Neural cell (in vitro differentiated cells): ENCODE data around the gene SCN4B. TPM values are rescaled to one million over a fixed set of nuclear protein-coding genes. Genes with fewer than 3 reads are reported as not detected.

Experiments
- H2AFZ ChIP-seq: fragments of 200-600, 300-800 bp; sonication (generic), shearing (Covaris generic); 2 replicates; pipeline ENCODE4 v1.6.0; 2014; ENCODE audit warnings: low read depth, mild to moderate bottlenecking, antibody characterized with exemption, low read length, moderate library complexity
- H3F3A ChIP-seq: fragments of 200-600 bp; shearing (Covaris generic); 2 replicates; pipeline ENCODE4 v1.6.1; 2016; ENCODE audit warnings: mild to moderate bottlenecking, moderate library complexity, mixed read lengths, antibody characterized with exemption, low read length; ENCODE audit not compliant: insufficient read depth, poor library complexity, severe bottlenecking
- H3K27ac ChIP-seq: fragments of 200-600, 300-800 bp; sonication (generic), shearing (Covaris generic); 2 replicates; pipeline ENCODE4 v1.5.1; 2014; ENCODE audit warnings: mild to moderate bottlenecking, low read length, moderate library complexity
- H3K27me3 ChIP-seq: fragments of 300-800, 200-600 bp; sonication (generic), shearing (Covaris generic); 2 replicates; pipeline ENCODE4 v1.6.0; 2014; ENCODE audit warnings: mild to moderate bottlenecking, low read depth, low read length, moderate library complexity; ENCODE audit not compliant: insufficient read depth
- H3K36me3 ChIP-seq: fragments of 300-800, 200-600 bp; sonication (generic), shearing (Covaris generic); 2 replicates; pipeline ENCODE4 v1.5.1; 2014; ENCODE audit warnings: mild to moderate bottlenecking, antibody characterized with exemption, low read length, moderate library complexity; ENCODE audit not compliant: insufficient read depth
- H3K4me2 ChIP-seq: fragments of 300-800, 200-600 bp; sonication (generic), shearing (Covaris generic); 2 replicates; pipeline ENCODE4 v1.6.0; 2014; ENCODE audit warnings: mild to moderate bottlenecking, low read length
- H3K4me3 ChIP-seq: fragments of 300-800, 200-600 bp; sonication (generic), shearing (Covaris generic); 2 replicates; pipeline ENCODE4 v1.5.1; 2014; ENCODE audit warnings: mild to moderate bottlenecking, low read length, moderate library complexity
- H3K79me2 ChIP-seq: fragments of 200-600 bp; shearing (Covaris generic); replicated peaks from 2 replicates; pipeline ENCODE4 v1.6.0; 2014; ENCODE audit warnings: mild to moderate bottlenecking, low read length, moderate library complexity; ENCODE audit not compliant: insufficient read depth
- H3K9ac ChIP-seq: fragments of 300-800, 200-600 bp; sonication (generic), shearing (Covaris generic); 2 replicates; pipeline ENCODE4 v1.6.1; 2016; ENCODE audit warnings: mild to moderate bottlenecking, low read length, mixed read lengths
- H3K9me2 ChIP-seq: fragments of 200-600 bp; shearing (Covaris generic); 2 replicates; pipeline ENCODE4 v1.6.1; 2016; ENCODE audit warnings: mild to moderate bottlenecking, low read length, mixed read lengths; ENCODE audit not compliant: insufficient read depth
- H3K9me3 ChIP-seq: fragments of 200-600, 300-800 bp; sonication (generic), shearing (Covaris generic); 2 replicates; pipeline ENCODE4 v1.6.1; 2016; ENCODE audit warnings: mild to moderate bottlenecking, mixed run types, low read length, moderate library complexity, mixed read lengths
- H4K20me1 ChIP-seq: fragments of 200-600 bp; shearing (Covaris generic); 2 replicates; pipeline ENCODE4 v1.6.1; 2016; ENCODE audit warnings: mild to moderate bottlenecking, mixed run types; ENCODE audit not compliant: insufficient read depth
- EP300 ChIP-seq: fragments of 450-650 bp; conservative IDR thresholded peaks from 2 replicates; pipeline ENCODE4 v1.6.1; 2014; ENCODE audit warnings: antibody characterized with exemption, mild to moderate bottlenecking, moderate library complexity; ENCODE audit not compliant: poor library complexity, severe bottlenecking
- EZH2 ChIP-seq: fragments of 200-600, 300-800 bp; shearing (Covaris generic), sonication (generic); IDR thresholded peaks from 2 replicates; pipeline ENCODE4 v1.6.1; 2014; ENCODE audit warnings: antibody characterized with exemption, low read length, borderline replicate concordance, mild to moderate bottlenecking; ENCODE audit not compliant: insufficient read depth, poor library complexity, severe bottlenecking
- MXI1 ChIP-seq: fragments of 450-650 bp; conservative IDR thresholded peaks from 2 replicates; pipeline ENCODE4 v1.6.1; 2014; ENCODE audit warnings: antibody characterized with exemption, mild to moderate bottlenecking; ENCODE audit not compliant: poor library complexity, severe bottlenecking
- POLR2AphosphoS5 ChIP-seq: IDR thresholded peaks from 2 replicates; pipeline ENCODE4 v1.6.1; 2012
- RAD21 ChIP-seq: fragments of 450-650 bp; conservative IDR thresholded peaks from 2 replicates; pipeline ENCODE4 v1.6.1; 2014; ENCODE audit warnings: antibody characterized with exemption, mild to moderate bottlenecking, moderate library complexity
- SMC3 ChIP-seq: fragments of 450-650 bp; conservative IDR thresholded peaks from 2 replicates; pipeline ENCODE4 v1.6.1; 2014; ENCODE audit warnings: antibody characterized with exemption, mild to moderate bottlenecking, moderate library complexity; ENCODE audit not compliant: poor library complexity
- TAF1 ChIP-seq: IDR thresholded peaks from 2 replicates; pipeline ENCODE4 v1.6.1; 2012; ENCODE audit warnings: low read depth
- polyA plus RNA-seq: library from polyadenylated mRNA; depleted of rRNA; stranded (reverse); fragments of >200 nt; gene quantifications from 2 replicates; pipeline ENCODE4 v1.2.3, GENCODE V29; 2014
- TF ChIP-seq, protein P1 (sequence below): fragments of 450-650 bp; IDR thresholded peaks from 2 replicates; pipeline ENCODE4 v1.5.1; 2014; ENCODE audit warnings: antibody characterized with exemption, mild to moderate bottlenecking, moderate library complexity; ENCODE audit not compliant: poor library complexity, severe bottlenecking
- TF ChIP-seq, protein P2 (sequence below): IDR thresholded peaks from 2 replicates; pipeline ENCODE4 v1.6.1; 2012; ENCODE audit warnings: borderline replicate concordance

Gene SCN4B
- polyA plus RNA-seq, 1 donor from 2014 or later = 0.61 TPM

DNA sequence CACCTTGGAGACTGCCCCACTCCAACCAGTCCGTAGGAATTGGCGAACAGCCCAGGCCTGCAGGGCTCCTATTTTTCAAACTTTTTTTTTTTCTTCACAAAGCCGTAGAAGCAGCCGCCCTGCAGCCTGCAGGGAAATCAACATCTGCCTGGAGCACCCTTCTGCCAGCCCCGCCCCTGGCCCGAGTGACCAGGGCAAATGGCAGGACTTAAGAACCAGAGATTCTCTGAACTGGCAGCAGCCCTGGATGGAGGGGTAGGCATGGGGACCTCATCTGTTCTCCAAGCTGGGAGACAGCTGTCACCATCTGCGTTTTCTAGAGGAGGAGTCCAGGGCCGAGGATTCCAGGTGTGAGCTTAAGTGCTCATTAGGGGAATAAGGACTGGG, 18.3 kb upstream of the SCN4B start:
- no peaks in the 10 kb centered on the region for H3K36me3 ChIP-seq
- H3K4me2 ChIP-seq = no peak overlapping the region
- H3F3A ChIP-seq = no peaks in the 10 kb centered on the region
- H3K79me2 ChIP-seq = no peaks in the 10 kb centered on the region
- H3K27ac ChIP-seq = no peak overlapping the region
- H4K20me1 ChIP-seq = no peaks in the 10 kb centered on the region
- no peak overlapping the region for H2AFZ ChIP-seq
- no peaks in the 10 kb centered on the region for H3K9me3 ChIP-seq
- H3K9ac ChIP-seq = peak overlapping the region; percentile 9
- H3K4me3 ChIP-seq = no peak overlapping the region
- peaks cover 17% of the 10 kb centered on the region for H3K27me3 ChIP-seq
- TF ChIP-seq POLR2AphosphoS5 (no peak), TAF1 (no peak), MXI1 (no peak), EZH2 (no peak), RAD21 (no peak), SMC3 (no peak), EP300 (no peak)
- TF ChIP-seq, protein P1, sequence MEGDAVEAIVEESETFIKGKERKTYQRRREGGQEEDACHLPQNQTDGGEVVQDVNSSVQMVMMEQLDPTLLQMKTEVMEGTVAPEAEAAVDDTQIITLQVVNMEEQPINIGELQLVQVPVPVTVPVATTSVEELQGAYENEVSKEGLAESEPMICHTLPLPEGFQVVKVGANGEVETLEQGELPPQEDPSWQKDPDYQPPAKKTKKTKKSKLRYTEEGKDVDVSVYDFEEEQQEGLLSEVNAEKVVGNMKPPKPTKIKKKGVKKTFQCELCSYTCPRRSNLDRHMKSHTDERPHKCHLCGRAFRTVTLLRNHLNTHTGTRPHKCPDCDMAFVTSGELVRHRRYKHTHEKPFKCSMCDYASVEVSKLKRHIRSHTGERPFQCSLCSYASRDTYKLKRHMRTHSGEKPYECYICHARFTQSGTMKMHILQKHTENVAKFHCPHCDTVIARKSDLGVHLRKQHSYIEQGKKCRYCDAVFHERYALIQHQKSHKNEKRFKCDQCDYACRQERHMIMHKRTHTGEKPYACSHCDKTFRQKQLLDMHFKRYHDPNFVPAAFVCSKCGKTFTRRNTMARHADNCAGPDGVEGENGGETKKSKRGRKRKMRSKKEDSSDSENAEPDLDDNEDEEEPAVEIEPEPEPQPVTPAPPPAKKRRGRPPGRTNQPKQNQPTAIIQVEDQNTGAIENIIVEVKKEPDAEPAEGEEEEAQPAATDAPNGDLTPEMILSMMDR = no peak
- TF ChIP-seq, protein P2, sequence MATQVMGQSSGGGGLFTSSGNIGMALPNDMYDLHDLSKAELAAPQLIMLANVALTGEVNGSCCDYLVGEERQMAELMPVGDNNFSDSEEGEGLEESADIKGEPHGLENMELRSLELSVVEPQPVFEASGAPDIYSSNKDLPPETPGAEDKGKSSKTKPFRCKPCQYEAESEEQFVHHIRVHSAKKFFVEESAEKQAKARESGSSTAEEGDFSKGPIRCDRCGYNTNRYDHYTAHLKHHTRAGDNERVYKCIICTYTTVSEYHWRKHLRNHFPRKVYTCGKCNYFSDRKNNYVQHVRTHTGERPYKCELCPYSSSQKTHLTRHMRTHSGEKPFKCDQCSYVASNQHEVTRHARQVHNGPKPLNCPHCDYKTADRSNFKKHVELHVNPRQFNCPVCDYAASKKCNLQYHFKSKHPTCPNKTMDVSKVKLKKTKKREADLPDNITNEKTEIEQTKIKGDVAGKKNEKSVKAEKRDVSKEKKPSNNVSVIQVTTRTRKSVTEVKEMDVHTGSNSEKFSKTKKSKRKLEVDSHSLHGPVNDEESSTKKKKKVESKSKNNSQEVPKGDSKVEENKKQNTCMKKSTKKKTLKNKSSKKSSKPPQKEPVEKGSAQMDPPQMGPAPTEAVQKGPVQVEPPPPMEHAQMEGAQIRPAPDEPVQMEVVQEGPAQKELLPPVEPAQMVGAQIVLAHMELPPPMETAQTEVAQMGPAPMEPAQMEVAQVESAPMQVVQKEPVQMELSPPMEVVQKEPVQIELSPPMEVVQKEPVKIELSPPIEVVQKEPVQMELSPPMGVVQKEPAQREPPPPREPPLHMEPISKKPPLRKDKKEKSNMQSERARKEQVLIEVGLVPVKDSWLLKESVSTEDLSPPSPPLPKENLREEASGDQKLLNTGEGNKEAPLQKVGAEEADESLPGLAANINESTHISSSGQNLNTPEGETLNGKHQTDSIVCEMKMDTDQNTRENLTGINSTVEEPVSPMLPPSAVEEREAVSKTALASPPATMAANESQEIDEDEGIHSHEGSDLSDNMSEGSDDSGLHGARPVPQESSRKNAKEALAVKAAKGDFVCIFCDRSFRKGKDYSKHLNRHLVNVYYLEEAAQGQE = no peak
- H3K9me2 ChIP-seq = no peaks in the 10 kb centered on the region

DNA sequence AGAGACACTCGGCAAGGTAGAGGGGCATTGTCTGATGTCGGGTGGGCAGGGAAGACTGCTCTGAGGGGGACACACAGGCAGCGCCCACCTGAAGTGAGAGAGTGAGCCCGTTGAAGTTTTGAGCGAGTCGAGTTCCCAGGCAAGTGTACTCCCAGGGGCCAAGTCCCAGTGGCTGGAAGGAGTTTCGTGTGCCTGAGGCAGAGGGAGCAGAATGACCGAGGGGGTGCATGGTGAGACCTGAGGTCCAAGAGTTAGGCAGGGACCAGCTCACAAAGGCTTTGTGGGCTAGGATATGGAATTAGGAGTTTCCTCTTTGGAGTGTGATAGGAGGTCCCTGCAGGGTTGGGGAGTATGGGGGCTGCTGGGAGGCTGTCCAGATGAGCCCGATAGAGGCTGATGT, 17.6 kb upstream of the SCN4B start:
- Histone ChIP-seq H3K9ac (no peak overlapping the region), H3K9me2 (no peaks in the 10 kb centered on the region), H3K27ac (no peak overlapping the region), H3K36me3 (no peaks in the 10 kb centered on the region), H3K4me3 (no peak overlapping the region), H2AFZ (no peak overlapping the region), H3K9me3 (no peaks in the 10 kb centered on the region), H3K79me2 (no peaks in the 10 kb centered on the region), H3K27me3 (peaks cover 17% of the 10 kb centered on the region), H3K4me2 (no peak overlapping the region), H4K20me1 (no peaks in the 10 kb centered on the region), H3F3A (no peaks in the 10 kb centered on the region)
- TF ChIP-seq EZH2 = no peak
- no peak for TF ChIP-seq MXI1
- TF ChIP-seq, protein P2 = no peak
